ENCODE results near the gene CRY1.
"Not testable (repeated sequence)": the region's sequence is repeated elsewhere in the genome, so short reads cannot be mapped to it uniquely, and the experiment has no call there.

The CRY1 gene

DNA sequence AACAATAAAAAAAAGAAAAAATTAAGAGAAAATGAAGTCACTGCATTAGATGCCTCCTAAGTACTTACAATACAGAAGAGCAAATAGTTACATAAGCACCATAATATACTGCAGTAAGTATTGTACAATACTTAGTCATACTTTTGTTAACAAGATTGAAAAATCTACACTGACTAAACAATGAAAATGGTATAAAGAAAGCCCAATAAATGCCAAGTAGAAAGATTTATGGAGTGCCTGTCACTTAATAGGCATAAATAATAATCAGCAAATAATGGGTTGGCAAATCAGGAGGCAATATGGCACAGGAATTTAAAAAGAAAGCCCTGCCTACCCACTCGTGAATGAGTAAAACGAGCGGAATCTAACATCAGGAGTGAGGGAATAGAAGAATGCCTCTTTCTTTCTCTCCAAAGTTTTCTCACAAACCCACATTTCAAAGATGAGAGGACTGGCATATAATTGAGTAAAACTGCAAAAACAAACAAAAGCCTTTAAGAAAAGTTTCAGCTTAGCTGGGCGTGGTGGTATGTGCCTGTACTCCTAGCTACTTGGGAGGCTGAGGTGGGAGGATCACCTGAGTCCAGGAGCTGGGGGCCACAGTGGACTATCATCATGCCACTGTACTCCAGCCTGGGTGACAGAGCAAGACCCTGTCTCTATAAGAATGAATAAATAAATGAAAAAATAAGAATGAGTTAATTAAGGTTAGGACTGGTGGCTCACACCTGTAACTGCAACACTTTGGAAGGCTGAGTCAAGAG, 36.1 kb downstream of the CRY1 start:
- DNase-seq, result no peak

GRCh38 chr12:107053709-107054108, 39.6 kb downstream of the CRY1 start:
- DNase-seq, result no peak

- no peak for DNase-seq
These were observed 48.2 kb downstream of the CRY1 start for GRCh38 chr12:107045186-107045585.

DNA sequence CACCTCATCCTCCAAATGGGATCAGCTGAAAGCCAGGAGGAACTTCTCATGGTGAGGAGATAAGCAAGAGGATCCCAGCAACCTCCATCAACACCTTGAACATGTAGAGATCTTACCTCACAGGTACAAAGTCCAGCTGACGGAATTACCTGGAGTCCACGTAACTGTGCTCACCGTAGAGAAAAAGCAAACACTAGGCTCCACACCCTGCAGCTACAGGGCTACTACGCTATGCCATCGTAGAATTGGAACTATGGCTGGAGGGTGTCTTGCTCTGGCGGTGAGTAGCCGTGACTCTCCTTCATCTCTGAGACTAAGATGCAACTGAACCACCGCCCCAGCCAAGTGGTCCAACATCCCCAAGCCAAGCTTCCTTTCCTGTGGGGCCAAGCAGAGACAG, 50.5 kb downstream of the CRY1 start:
- no peak for DNase-seq

DNA sequence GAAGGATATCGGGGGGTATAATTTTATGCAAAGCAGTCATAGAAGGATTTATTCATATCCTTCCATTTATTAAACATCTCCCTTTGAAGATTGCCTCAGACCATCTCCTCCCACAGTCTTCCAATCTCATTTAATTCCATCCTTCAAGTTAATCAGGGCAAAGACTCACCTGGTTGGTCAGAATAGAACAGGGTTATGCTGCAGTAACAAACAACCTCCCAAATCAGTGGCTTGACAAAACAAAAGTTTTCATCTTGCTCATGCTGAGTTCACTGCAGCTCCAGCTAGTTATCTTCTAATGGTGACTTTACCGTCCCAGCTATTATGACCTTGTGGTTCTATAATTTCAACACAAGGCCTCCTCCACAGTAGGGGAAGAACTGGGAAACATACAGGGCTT, 57.6 kb downstream of the CRY1 start:
- no peak for DNase-seq

DNA sequence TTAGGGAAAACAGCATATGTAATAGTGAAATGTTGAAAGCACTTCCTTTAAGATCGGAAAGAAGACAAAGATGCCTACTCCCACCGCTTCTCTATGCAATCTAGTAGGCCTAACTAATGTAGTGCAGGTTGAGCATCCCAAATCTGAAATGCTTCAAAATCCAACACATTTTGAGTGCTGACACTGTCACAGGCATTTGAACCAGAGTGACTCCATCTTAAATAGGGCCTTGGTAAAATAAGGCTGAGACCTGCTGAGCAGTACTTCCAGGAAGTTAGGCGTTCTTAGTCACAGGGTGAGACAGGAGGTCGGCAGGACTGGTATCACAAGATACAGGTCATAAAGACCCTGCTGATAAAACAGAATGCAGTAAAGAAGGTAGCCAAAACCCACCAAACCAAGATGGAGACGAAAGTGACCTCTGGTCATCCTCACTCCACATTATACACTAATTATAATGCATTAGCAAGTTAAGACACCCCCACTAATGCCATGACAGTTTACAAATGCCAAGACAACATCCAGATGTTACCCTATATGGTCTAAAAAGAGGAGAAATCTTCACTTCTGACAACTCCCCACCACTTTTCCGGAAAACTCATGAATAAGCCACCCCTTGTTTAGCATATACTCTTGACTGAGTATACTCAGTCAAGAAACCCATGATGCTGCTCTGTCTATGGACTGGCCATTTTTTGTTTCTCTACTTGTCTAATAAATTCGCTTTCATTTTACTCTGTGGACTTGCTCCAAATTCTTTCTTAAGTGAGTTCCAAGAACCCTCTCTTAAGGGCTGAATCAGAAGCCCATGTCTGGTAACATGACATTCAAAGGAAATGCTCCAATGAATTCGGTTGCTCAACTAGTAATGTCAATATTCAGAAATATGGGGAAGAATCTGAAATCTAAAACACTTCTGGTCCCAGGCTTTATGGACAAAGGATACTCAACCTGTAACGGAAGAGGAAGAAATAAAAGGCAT, 59.3 kb downstream of the CRY1 start:
- no peak for DNase-seq

DNA sequence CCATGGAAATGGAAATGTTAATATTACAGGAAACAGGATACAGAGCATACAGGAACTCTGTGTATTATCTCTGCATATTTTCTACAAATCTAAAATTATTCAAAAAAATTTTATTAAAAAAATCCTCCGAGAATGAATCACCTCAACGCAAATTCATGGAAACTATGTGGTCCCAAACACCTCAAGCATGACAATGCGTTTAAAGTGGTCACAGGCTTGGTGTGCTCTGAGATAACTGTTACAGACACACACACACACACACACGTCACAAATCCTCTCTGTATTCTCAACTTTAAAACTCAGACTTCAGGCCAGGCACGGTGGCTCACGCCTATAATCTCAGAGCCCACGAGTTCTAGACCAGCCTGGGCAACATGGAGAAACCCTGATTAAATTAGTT, 61.1 kb downstream of the CRY1 start:
- no peak for DNase-seq

- no peak for DNase-seq
These were observed 62.3 kb downstream of the CRY1 start for GRCh38 chr12:107031061-107031460.

DNA sequence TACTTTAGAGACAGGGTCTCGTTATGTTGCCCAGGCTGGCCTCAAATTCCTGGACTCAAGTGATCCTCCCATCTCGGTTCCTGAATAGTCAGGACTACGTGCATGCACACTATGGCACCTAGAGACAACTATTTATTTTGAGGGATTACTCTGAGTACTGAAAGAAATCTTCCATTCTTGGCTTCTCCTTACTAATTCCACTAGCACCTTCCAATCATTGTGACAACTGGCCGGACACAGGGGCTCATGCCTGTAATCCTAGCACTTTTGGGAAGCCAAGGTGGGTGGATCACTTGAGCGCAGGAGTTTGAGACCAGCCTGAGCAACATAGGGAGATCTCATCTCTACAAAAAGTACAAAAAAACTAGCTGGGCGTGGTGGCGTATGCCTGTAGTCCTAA, 64.3 kb downstream of the CRY1 start:
- no peak for DNase-seq

DNA sequence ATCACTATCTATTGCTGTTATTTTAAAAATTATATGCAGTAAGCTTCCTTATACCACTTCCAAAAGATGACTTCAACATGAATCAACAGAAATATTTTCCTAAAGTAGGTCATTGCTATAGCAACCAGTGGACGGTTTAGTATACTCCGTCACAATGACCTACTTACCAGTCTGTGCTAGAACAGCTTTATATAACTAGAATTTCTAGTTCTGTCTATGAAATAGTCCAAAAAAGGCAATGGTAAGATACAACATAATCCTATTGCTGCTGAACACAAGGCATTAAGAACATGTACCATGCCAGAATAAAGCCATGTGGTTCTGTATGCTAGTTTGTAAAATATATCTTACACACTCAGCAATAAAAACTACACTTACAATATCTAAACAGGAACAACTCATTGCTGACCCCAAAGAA, 65.7 kb downstream of the CRY1 start:
- DNase-seq, result peak; percentile 4 to 8

- DNase-seq, result no peak
These were observed 66.3 kb downstream of the CRY1 start for GRCh38 chr12:107026806-107027635.

- not testable (repeated sequence) for DNase-seq
These were observed 67.0 kb downstream of the CRY1 start for GRCh38 chr12:107026356-107026755.

GRCh38 chr12:107025671-107026070, 67.7 kb downstream of the CRY1 start:
- no peak for DNase-seq

GRCh38 chr12:107019546-107019945, 73.8 kb downstream of the CRY1 start:
- no peak for DNase-seq

DNA sequence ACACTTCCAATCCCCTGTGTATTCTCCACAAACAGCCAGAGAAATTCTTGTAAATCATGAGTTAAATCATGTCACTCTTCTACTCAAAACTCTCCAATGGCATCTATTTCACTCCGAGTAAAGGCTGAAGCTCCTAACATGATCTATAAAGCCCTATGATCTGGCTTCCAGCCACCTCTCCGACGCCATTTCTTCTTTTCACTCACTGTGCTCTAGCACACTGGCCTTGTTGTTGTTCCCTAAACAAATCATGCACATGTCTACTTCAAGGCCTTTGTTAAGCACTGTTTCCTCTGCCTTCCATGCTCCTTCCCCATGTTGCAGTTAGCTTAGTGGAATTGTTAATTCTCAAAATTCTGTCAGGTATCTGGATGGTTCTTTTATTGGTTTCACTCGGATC, 76.3 kb downstream of the CRY1 start:
- DNase-seq, result no peak

- DNase-seq, result peak in 1 of 2 donors; percentile 6
These were observed 79.3 kb downstream of the CRY1 start for GRCh38 chr12:107014055-107014454.

- no peak for DNase-seq
These were observed 80.5 kb downstream of the CRY1 start for GRCh38 chr12:107012736-107013425.

GRCh38 chr12:107011519-107011918, 81.8 kb downstream of the CRY1 start:
- no peak for DNase-seq

DNA sequence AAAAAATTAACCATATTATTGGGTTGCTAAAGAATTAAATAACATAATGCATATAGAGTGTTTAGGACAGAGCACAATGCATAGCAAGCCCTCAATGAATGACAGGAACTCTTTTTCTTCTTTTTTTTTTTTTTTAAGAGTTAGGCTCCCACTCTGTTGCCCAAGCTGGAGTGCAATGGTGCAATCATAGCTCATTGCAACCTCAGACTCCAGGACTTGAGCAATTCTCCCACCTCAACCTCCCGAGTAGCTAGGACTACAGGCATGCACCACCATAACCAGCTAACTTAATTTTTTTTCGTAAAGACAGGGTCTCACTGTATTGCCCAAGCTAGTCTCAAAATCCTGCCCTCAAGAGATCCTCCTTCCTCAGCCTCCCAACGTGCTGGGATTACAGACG, 85.9 kb downstream of the CRY1 start:
- no peak for DNase-seq

GRCh38 chr12:107002665-107003064, 90.7 kb downstream of the CRY1 start:
- DNase-seq, result not testable (repeated sequence)

- no peak for DNase-seq
These were observed 93.9 kb downstream of the CRY1 start for GRCh38 chr12:106999446-106999845.

DNA sequence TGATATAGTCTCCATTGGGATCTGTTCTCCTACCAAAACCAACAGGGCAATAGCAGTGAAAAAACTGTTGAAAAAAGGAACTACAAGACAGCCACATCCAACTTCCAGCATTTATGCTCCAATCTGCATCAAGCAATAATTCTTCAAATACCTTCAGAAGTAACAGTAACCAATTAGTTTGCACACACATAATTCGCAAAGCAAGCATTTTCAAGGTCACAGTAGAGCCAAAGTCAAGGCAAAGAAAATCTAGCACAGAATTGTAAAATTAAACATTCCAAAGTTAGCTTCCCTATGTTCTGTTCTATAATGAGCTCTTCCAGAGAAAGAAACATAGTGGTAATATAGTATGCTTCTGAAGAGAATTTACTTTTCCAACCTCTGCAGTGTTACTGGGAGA, 95.4 kb downstream of the CRY1 start:
- DNase-seq, result no peak

Measured in activated CD4-positive, alpha-beta T cell treated with anti-CD3 and anti-CD28 coated beads for 4 hours (primary cell).